ENCODE results near the gene ATP8A1.

DNA sequence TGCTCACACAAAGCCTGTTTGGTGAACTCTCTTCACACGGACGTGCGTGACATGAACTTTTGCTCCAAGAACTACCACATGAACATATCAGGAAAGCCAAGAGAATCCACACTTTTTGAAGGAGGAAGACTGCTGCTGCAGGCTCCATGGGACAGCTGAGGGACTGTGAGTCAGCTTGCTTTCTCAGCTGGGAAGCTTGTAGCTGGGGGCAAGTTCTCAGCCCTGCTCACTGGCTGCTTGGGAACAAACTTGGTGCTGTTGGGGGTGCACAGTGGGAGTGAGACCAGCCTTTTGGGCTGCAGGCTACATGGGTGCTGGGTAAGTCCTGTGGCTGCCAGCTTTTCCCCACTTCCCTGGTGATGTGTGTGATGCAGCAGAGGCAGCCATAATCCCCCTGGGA is 123.9 kb downstream of the ATP8A1 start:
- TF ChIP-seq YY1 (IDR thresholded peaks at IDR 0.05; ENCODE audit: insufficient read depth, insufficient read length): no peak
- no peak for TF ChIP-seq ZNF274 (IDR thresholded peaks at IDR 0.05; ENCODE audit: low read depth, low read length)
- TF ChIP-seq SUZ12 (IDR thresholded peaks at IDR 0.05; ENCODE audit: extremely low read depth, insufficient read depth, insufficient read length): no peak

Data from NT2/D1 (cell line).